ENCODE measurements around the gene ANLN.

The ANLN gene

DNA sequence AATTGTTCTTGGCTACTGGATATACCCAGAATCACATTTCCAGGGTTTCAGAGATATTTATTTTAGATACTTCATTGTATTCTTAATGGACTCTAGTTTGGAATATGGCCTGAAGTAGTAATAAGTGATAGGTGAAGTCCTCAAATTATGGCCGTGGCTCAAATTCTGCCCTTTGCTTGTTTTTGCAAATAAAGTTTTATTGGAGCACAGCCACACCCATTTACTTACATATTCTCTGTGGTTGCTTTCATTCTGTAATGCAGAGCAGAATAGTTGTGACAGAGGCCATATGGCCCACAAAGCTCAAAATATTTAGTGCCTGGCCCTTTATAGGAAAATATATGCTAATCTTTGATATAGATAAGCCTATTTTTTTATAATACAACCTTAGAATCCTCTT lies 19.5 kb downstream of the ANLN start:
- Histone ChIP-seq H3K9me2 (replicated peaks; ENCODE audit: insufficient read depth, low read length) (no peaks in the 10 kb centered on the region), H3K4me2 (ENCODE audit: low read depth, low read length, poor library complexity, severe bottlenecking) (no peak overlapping the region), H4K20me1 (ENCODE audit: low read depth, low read length) (peaks cover 21% of the 10 kb centered on the region), H3K79me2 (ENCODE audit: insufficient read depth, low read length) (peaks cover 36% of the 10 kb centered on the region), H2AFZ (ENCODE audit: low read depth, low read length, severe bottlenecking) (no peak overlapping the region), H3K4me3 (ENCODE audit: insufficient read depth, low read length, poor library complexity, severe bottlenecking) (no peak overlapping the region), H3K27me3 (ENCODE audit: low read length) (no peaks in the 10 kb centered on the region), H3K27ac (ENCODE audit: low read depth, low read length) (no peak overlapping the region), H3K36me3 (ENCODE audit: low read length) (peaks cover 74% of the 10 kb centered on the region), H3K9me3 (ENCODE audit: insufficient read depth, low read length) (no peaks in the 10 kb centered on the region), H3F3A (ENCODE audit: insufficient read depth) (peaks cover 19% of the 10 kb centered on the region), H3K9ac (ENCODE audit: low read length) (no peak overlapping the region)
- TF ChIP-seq EZH2phosphoT487 (conservative IDR thresholded peaks at IDR 0.05; ENCODE audit: low read length) (no peak), CTCF (IDR thresholded peaks at IDR 0.05; ENCODE audit: insufficient read depth, low read length, poor library complexity, severe bottlenecking) (no peak)

DNA sequence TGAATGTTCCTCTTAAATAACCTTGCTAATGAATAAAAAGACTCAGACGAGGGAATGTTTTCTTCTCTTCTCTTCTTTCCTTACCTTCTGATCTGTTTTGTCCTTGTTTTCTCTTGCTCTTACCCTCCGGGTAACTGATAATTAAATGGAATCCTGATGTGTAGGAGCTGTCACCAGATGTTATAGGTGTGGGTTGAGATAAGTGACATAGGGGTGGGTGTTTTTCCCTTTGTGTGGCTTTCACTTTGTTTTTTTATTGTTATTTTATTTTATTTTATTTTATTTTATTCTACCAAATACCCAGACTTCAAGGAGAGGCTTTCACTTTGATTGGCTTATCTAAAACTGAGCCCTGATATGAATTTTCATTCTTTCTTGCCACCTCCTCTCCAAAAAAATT lies 25.5 kb downstream of the ANLN start:
- TF ChIP-seq CTCF (IDR thresholded peaks at IDR 0.05; ENCODE audit: insufficient read depth, low read length, poor library complexity, severe bottlenecking) (no peak), EZH2phosphoT487 (conservative IDR thresholded peaks at IDR 0.05; ENCODE audit: low read length) (no peak)
- Histone ChIP-seq H3K36me3 (ENCODE audit: low read length) (peaks cover 65% of the 10 kb centered on the region), H2AFZ (ENCODE audit: low read depth, low read length, severe bottlenecking) (no peak overlapping the region), H3K27me3 (ENCODE audit: low read length) (no peaks in the 10 kb centered on the region), H3K9me2 (replicated peaks; ENCODE audit: insufficient read depth, low read length) (no peaks in the 10 kb centered on the region), H3F3A (ENCODE audit: insufficient read depth) (no peaks in the 10 kb centered on the region; the same call in 1 of the 2 replicates), H4K20me1 (ENCODE audit: low read depth, low read length) (no peaks in the 10 kb centered on the region), H3K9me3 (ENCODE audit: insufficient read depth, low read length) (no peaks in the 10 kb centered on the region), H3K79me2 (ENCODE audit: insufficient read depth, low read length) (0 out of 2 replicates have a peak, but pooled peaks cover 4% of the 10 kb centered on the region), H3K27ac (ENCODE audit: low read depth, low read length) (no peak overlapping the region), H3K4me3 (ENCODE audit: insufficient read depth, low read length, poor library complexity, severe bottlenecking) (no peak overlapping the region), H3K4me2 (ENCODE audit: low read depth, low read length, poor library complexity, severe bottlenecking) (no peak overlapping the region), H3K9ac (ENCODE audit: low read length) (no peak overlapping the region)

GRCh38 chr7:36416251-36416650 lies 26.6 kb downstream of the ANLN start:
- no peaks in the 10 kb centered on the region for H3K9me2 ChIP-seq (replicated peaks; ENCODE audit: insufficient read depth, low read length)
- TF ChIP-seq CTCF (IDR thresholded peaks at IDR 0.05; ENCODE audit: insufficient read depth, low read length, poor library complexity, severe bottlenecking) (no peak), EZH2phosphoT487 (conservative IDR thresholded peaks at IDR 0.05; ENCODE audit: low read length) (no peak)
- no peak overlapping the region for H2AFZ ChIP-seq (ENCODE audit: low read depth, low read length, severe bottlenecking)

More at GRCh38 chr7:36416251-36416650, 26.6 kb downstream of the ANLN start:
- no peak overlapping the region for H3K9ac ChIP-seq (ENCODE audit: low read length)
- H3K36me3 ChIP-seq (ENCODE audit: low read length) = peaks cover 61% of the 10 kb centered on the region
- H3K27ac ChIP-seq (ENCODE audit: low read depth, low read length) = no peak overlapping the region
- H3K4me3 ChIP-seq (ENCODE audit: insufficient read depth, low read length, poor library complexity, severe bottlenecking) = no peak overlapping the region
- H3K79me2 ChIP-seq (ENCODE audit: insufficient read depth, low read length) = 0 out of 2 replicates have a peak, but pooled peaks cover 4% of the 10 kb centered on the region
- no peaks in the 10 kb centered on the region for H3K9me3 ChIP-seq (ENCODE audit: insufficient read depth, low read length)
- no peaks in the 10 kb centered on the region for H3K27me3 ChIP-seq (ENCODE audit: low read length)
- H4K20me1 ChIP-seq (ENCODE audit: low read depth, low read length) = no peaks in the 10 kb centered on the region
- no peak overlapping the region for H3K4me2 ChIP-seq (ENCODE audit: low read depth, low read length, poor library complexity, severe bottlenecking)
- H3F3A ChIP-seq (ENCODE audit: insufficient read depth) = no peaks in the 10 kb centered on the region; the same call in 1 of the 2 replicates

Measured in SU-DHL-6 (cell line).